Smooth muscle cell (in vitro differentiated cells): ENCODE data around the gene ERMP1. TPM values are rescaled to one million over a fixed set of nuclear protein-coding genes. Genes with fewer than 3 reads are reported as not detected.

Source experiments
- DNase-seq: peaks from one replicate; lab custom pipeline; 2025; ENCODE audit not compliant: unreplicated experiment; lab: John Stamatoyannopoulos, UW
- H2AFZ ChIP-seq: fragments of 200-600 bp; sonication (generic); 2 replicates; pipeline ENCODE4 v1.6.0; 2016; ENCODE audit warnings: antibody characterized with exemption, low read depth, mild to moderate bottlenecking
- H3F3A ChIP-seq: fragments of 200-600 bp; sonication (generic); 2 replicates; pipeline ENCODE4 v1.6.0; 2017; ENCODE audit warnings: antibody characterized with exemption, low read depth
- H3K27ac ChIP-seq: fragments of 200-600 bp; sonication (generic); 2 replicates; pipeline ENCODE4 v1.5.1; 2016; ENCODE audit warnings: low read depth, mild to moderate bottlenecking
- H3K27me3 ChIP-seq: fragments of 200-600 bp; sonication (generic); 2 replicates; pipeline ENCODE4 v1.6.1; 2016; ENCODE audit warnings: low read depth, mild to moderate bottlenecking
- H3K36me3 ChIP-seq: fragments of 200-600 bp; sonication (generic); 2 replicates; pipeline ENCODE4 v1.5.1; 2016; ENCODE audit warnings: low read depth
- H3K4me1 ChIP-seq: fragments of 200-600 bp; sonication (generic); 2 replicates; pipeline ENCODE4 v1.5.1; 2016; ENCODE audit warnings: low read depth
- H3K4me2 ChIP-seq: fragments of 200-600 bp; sonication (generic); 2 replicates; pipeline ENCODE4 v1.6.0; 2016; ENCODE audit warnings: mild to moderate bottlenecking
- H3K4me3 ChIP-seq: fragments of 200-600 bp; sonication (generic); 2 replicates; pipeline ENCODE4 v1.5.1; 2016; ENCODE audit warnings: mild to moderate bottlenecking
- H3K79me2 ChIP-seq: fragments of 200-600 bp; sonication (generic); 2 replicates; pipeline ENCODE4 v1.6.0; 2016; ENCODE audit warnings: low read depth, mild to moderate bottlenecking
- H3K9ac ChIP-seq: fragments of 200-600 bp; sonication (generic); 2 replicates; pipeline ENCODE4 v1.6.0; 2016; ENCODE audit warnings: low read depth
- H3K9me3 ChIP-seq: fragments of 200-600 bp; sonication (generic); replicated peaks from 2 replicates; pipeline ENCODE4 v1.5.1; 2016; ENCODE audit warnings: low read depth
- H4K20me1 ChIP-seq: fragments of 200-600 bp; sonication (generic); 2 replicates; pipeline ENCODE4 v1.6.0; 2016; ENCODE audit warnings: low read depth
- WGBS: methylation state at CpG from one replicate; pipeline ENCODE4 v1.1.7; 2016; ENCODE audit warnings: low lambda C conversion rate; 5-methylcytosine and 5-hydroxymethylcytosine counted together
- polyA plus RNA-seq: library from polyadenylated mRNA; unstranded; fragments of >200 nt; fragmentation: Nextera tagmentation; extraction: Ambion mirVana; gene quantifications from 2 replicates; pipeline ENCODE4 v1.2.1, GENCODE V29; 2016
- total RNA-seq: library from RNA; depleted of rRNA; stranded (reverse); fragments of >200 nt; gene quantifications from 2 replicates; pipeline ENCODE4 v1.2.3, GENCODE V29; 2014
- TF ChIP-seq, protein P1 (sequence below): fragments of 200-600 bp; sonication (generic); IDR thresholded peaks from 2 replicates; pipeline ENCODE4 v1.5.1; 2017; ENCODE audit warnings: borderline replicate concordance, mild to moderate bottlenecking, antibody characterized with exemption; ENCODE audit not compliant: insufficient read depth, poor library complexity, severe bottlenecking

The ERMP1 gene
- total and polyA plus RNA-seq, 2 experiments from 2014 or later: 2.1 to 10.7 TPM

DNA sequence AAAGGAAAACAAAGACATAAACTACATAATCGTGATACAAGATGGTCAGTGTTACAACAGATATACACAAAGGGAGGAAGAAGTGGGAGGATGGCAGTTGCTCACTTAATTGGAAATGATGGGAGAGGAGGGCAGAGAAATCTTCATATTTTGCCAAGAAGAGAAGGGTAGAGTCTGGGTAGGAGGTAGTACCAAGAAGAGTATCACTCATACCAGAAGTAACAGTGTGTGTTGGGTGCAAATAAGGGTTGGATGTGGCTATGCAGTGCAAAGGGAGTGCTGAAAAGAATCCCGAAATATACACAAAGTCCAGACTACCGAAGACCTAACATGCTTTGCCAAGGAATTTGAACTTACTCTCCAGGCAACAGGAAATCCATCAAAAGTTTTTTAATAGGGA, 41.0 kb downstream of the ERMP1 start:
- DNase-seq: no peak
- Histone ChIP-seq H3K9me3 (no peaks in the 10 kb centered on the region), H3K4me2 (no peak overlapping the region), H4K20me1 (no peaks in the 10 kb centered on the region), H2AFZ (no peak overlapping the region), H3K4me3 (no peak overlapping the region), H3K36me3 (no peaks in the 10 kb centered on the region), H3K79me2 (no peaks in the 10 kb centered on the region), H3K9ac (no peak overlapping the region), H3K4me1 (no peaks in the 10 kb centered on the region), H3K27me3 (no peaks in the 10 kb centered on the region), H3F3A (no peaks in the 10 kb centered on the region), H3K27ac (no peak overlapping the region)
- TF ChIP-seq, protein P1, sequence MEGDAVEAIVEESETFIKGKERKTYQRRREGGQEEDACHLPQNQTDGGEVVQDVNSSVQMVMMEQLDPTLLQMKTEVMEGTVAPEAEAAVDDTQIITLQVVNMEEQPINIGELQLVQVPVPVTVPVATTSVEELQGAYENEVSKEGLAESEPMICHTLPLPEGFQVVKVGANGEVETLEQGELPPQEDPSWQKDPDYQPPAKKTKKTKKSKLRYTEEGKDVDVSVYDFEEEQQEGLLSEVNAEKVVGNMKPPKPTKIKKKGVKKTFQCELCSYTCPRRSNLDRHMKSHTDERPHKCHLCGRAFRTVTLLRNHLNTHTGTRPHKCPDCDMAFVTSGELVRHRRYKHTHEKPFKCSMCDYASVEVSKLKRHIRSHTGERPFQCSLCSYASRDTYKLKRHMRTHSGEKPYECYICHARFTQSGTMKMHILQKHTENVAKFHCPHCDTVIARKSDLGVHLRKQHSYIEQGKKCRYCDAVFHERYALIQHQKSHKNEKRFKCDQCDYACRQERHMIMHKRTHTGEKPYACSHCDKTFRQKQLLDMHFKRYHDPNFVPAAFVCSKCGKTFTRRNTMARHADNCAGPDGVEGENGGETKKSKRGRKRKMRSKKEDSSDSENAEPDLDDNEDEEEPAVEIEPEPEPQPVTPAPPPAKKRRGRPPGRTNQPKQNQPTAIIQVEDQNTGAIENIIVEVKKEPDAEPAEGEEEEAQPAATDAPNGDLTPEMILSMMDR: no peak
- 94% methylated on average over 3 of the region's 3 CpGs for WGBS

DNA sequence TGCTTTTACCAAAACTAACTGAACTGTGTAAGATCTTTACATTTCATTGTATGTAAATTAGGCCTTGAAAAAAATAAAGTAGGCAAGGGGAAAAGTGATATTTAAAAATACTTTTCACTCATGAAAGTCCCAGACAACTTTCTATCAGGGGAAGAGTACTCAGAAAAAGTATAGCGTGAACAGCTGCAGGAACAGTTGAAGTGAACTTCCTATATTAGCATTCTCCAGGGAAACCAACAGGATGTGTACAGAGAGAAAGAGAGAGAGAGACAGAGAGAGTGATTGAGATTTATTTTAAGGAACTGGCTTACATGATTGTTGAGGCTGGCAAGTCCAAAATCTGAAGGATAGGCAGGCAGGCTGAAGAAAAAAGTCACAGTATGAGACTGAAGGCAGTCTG, 42.0 kb downstream of the ERMP1 start:
- Histone ChIP-seq H2AFZ (no peak overlapping the region), H4K20me1 (no peaks in the 10 kb centered on the region), H3K4me1 (no peaks in the 10 kb centered on the region), H3K27ac (no peak overlapping the region), H3K79me2 (no peaks in the 10 kb centered on the region), H3K4me2 (no peak overlapping the region), H3K4me3 (no peak overlapping the region), H3K9ac (no peak overlapping the region), H3F3A (no peaks in the 10 kb centered on the region), H3K9me3 (no peaks in the 10 kb centered on the region), H3K36me3 (no peaks in the 10 kb centered on the region), H3K27me3 (no peaks in the 10 kb centered on the region)
- DNase-seq: no peak
- 100% methylated on average over 1 of the region's 1 CpG for WGBS
- TF ChIP-seq, protein P1: no peak

DNA sequence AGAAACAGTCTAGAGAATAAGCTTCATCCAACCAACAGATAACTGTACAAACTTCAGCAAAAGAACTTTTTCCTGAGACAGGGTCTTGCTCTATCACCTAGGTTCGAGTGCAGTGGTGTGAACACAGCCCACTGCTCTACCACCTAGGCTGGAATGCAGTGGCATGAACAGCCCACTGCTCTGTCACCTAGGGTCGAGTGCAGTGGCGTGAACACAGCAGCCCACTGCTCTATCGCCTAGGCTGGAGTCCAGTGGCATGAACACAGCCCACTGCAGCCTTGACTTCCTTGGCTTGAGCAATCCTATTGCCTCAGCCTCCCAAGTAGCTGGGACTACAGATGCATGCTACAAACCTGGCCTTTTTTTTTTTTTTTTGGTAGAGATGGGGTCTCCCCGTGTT, 43.4 kb downstream of the ERMP1 start:
- no peak overlapping the region for H3K4me2 ChIP-seq
- no peaks in the 10 kb centered on the region for H3K27me3 ChIP-seq
- no peaks in the 10 kb centered on the region for H3F3A ChIP-seq
- TF ChIP-seq, protein P1: no peak
- no peak overlapping the region for H3K4me3 ChIP-seq
- H3K9ac ChIP-seq: no peak overlapping the region
- no peaks in the 10 kb centered on the region for H4K20me1 ChIP-seq
- no peaks in the 10 kb centered on the region for H3K4me1 ChIP-seq
- no peak overlapping the region for H2AFZ ChIP-seq
- DNase-seq: no peak
- H3K9me3 ChIP-seq: no peaks in the 10 kb centered on the region
- no peak overlapping the region for H3K27ac ChIP-seq
- H3K79me2 ChIP-seq: no peaks in the 10 kb centered on the region
- 97% methylated on average over 4 of the region's 5 CpGs for WGBS
- H3K36me3 ChIP-seq: no peaks in the 10 kb centered on the region

DNA sequence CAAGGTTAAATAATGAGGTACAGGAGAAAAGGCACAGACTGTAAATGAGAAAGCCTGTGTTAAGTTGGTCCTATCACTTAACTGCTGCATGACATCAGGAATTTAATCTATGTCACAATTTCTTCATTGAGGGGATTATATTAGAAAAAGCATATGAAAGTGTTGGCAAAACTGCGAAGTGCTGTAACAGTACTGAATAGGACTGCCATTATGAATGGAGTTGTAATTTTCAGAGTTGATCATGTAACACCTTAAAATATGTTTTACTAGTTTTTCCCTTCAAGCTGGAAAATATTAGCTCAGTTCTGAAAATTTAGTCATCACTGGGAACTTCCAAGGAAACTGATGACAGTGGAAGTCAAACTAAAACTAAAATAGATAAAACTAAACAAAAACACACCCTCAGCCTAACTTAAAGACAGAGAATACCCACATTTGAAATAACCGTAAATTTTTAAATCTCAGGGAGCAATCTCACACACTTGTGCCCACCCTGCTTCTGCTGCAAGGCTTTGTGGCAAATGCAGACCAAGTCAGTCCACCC, 45.1 kb downstream of the ERMP1 start:
- H2AFZ ChIP-seq: no peak overlapping the region

More for the DNA sequence above, 45.1 kb downstream of the ERMP1 start:
- no peak for DNase-seq
- no peaks in the 10 kb centered on the region for H3K36me3 ChIP-seq
- H3F3A ChIP-seq: no peaks in the 10 kb centered on the region
- no peaks in the 10 kb centered on the region for H3K9me3 ChIP-seq
- no peaks in the 10 kb centered on the region for H3K79me2 ChIP-seq
- H3K4me3 ChIP-seq: no peak overlapping the region
- H3K4me1 ChIP-seq: no peaks in the 10 kb centered on the region
- no peak overlapping the region for H3K4me2 ChIP-seq
- 96% methylated on average over 2 of the region's 2 CpGs for WGBS
- no peaks in the 10 kb centered on the region for H3K27me3 ChIP-seq
- no peak overlapping the region for H3K9ac ChIP-seq
- H4K20me1 ChIP-seq: no peaks in the 10 kb centered on the region
- no peak overlapping the region for H3K27ac ChIP-seq
- TF ChIP-seq, protein P1: no peak
